ENCODE data around the gene RAB26.

- TF ChIP-seq GATA2 (IDR thresholded peaks at IDR 0.05; ENCODE audit: low read depth, low read length): no peak
- TF ChIP-seq GATA3 (IDR thresholded peaks at IDR 0.05; ENCODE audit: low read depth, low read length): no peak
These were observed 33.5 kb downstream of the RAB26 start for GRCh38 chr16:2181952-2182351.

Data from SH-SY5Y (cell line).